Breast epithelium (tissue), 3 donors: ENCODE results near the gene TALDO1.

ENCODE experiments used
- CTCF ChIP-seq, 3 donors: fragments of 450-650 bp; IDR thresholded peaks; one replicate each; pipeline ENCODE4 v1.5.1; 2016 to 2017; ENCODE audit warnings: antibody characterized with exemption in 3 of 3, mild to moderate bottlenecking in 3 of 3, moderate library complexity in 3 of 3
- POLR2A ChIP-seq: fragments of 450-650 bp; IDR thresholded peaks from one replicate; pipeline ENCODE4 v1.6.1; 2016; ENCODE audit warnings: antibody characterized with exemption, mild to moderate bottlenecking, moderate library complexity

GRCh38 chr11:777288-778255 lies 30.3 kb downstream of the TALDO1 start, which contains the start of gene GATD1:
- TF ChIP-seq CTCF (IDR thresholded peaks at IDR 0.05) (no peak), POLR2A (no peak)
